T-cell (primary cell): ENCODE data around the gene NKX1-2. TPM values are rescaled to one million over a fixed set of nuclear protein-coding genes. Genes with fewer than 3 reads are reported as not detected.
A peak's percentile ranks its signal among the peaks of the same experiment; 100 is the strongest.

Experiments
- ATAC-seq, 4 experiments: fragments of 200-7000 bp in 3 of 4; fragments of 150-1000 bp in 1 of 4; cut with Tn5 transposase; replicated peaks in 1 of 4; 1 replicate in 3 of 4; 2 replicates in 1 of 4; pipeline ENCODE4 v1.10.0; 2021; ENCODE audit warnings: moderate library complexity in 3 of 4, mild to moderate bottlenecking in 2 of 4, moderate number of reproducible peaks in 1 of 4
- CTCF ChIA-PET, 2 donors: fragments of 300-600 bp; sonication (Branson Sonifier 250); formaldehyde crosslinking; loops; one replicate each; lab custom pipeline; 2022; ENCODE audit warnings: antibody characterized with exemption in 2 of 2; lab: Charles Lee
- POLR2A ChIA-PET, 2 donors: fragments of 300-600 bp; sonication (Branson Sonifier 250); formaldehyde crosslinking; loops; one replicate each; lab custom pipeline; 2022; ENCODE audit warnings: antibody characterized with exemption in 2 of 2; lab: Charles Lee
- DNase-seq, 35 experiments: peaks; one replicate each; pipeline versions ENCODE4 v3.0.0 to v3.0.0-alpha.2; 2013 to 2023
- H3K27ac ChIP-seq: one replicate; pipeline ENCODE4 v1.5.1; 2013; ENCODE audit warnings: low read length
- H3K27me3 ChIP-seq, 2 experiments: replicated peaks in 1 of 2; 1 replicate in 1 of 2; 2 replicates in 1 of 2; pipeline versions ENCODE4 v1.6.1 to v1.7.0; 2013; ENCODE audit warnings: low read length in 1 of 2, mixed read lengths in 1 of 2; ENCODE audit not compliant: control insufficient read depth in 2 of 2, insufficient read depth in 2 of 2; ENCODE audit errors: extremely low read depth in 1 of 2
- H3K36me3 ChIP-seq, 2 donors: 1 replicate in 1 of 2; 2 replicates in 1 of 2; pipeline versions ENCODE4 v1.6.1 to v1.7.0; 2013; ENCODE audit warnings: low read length in 1 of 2; ENCODE audit not compliant: control insufficient read depth in 2 of 2, insufficient read depth in 1 of 2; ENCODE audit errors: extremely low read depth in 1 of 2
- H3K4me1 ChIP-seq, 2 experiments: 1 replicate in 1 of 2; 2 replicates in 1 of 2; pipeline versions ENCODE4 v1.6.1 to v1.7.0; 2013; ENCODE audit warnings: low read length in 2 of 2, mixed read lengths in 1 of 2; ENCODE audit not compliant: insufficient read depth in 2 of 2, control insufficient read depth in 1 of 2; ENCODE audit errors: extremely low read depth in 1 of 2
- H3K4me3 ChIP-seq, 2 donors: 1 replicate in 1 of 2; 2 replicates in 1 of 2; pipeline versions ENCODE4 v1.5.1 to v1.7.0; 2013; ENCODE audit warnings: mild to moderate bottlenecking in 2 of 2, low read length in 1 of 2, moderate library complexity in 1 of 2; ENCODE audit not compliant: control insufficient read depth in 1 of 2; ENCODE audit errors: extremely low read depth in 1 of 2
- H3K9me3 ChIP-seq: 2 replicates; pipeline ENCODE4 v1.7.0; 2013
- H3K27ac Mint-ChIP-seq, 2 donors: one replicate each; pipeline ENCODE4 v1.8.0; 2020 to 2021; ENCODE audit warnings: mild to moderate bottlenecking in 2 of 2, mixed read lengths in 2 of 2
- H3K27me3 Mint-ChIP-seq, 2 donors: one replicate each; pipeline ENCODE4 v1.8.0; 2021 to 2022; ENCODE audit warnings: mixed read lengths in 2 of 2
- H3K36me3 Mint-ChIP-seq: one replicate; pipeline ENCODE4 v1.8.0; 2021; ENCODE audit warnings: mixed read lengths
- H3K4me1 Mint-ChIP-seq, 3 donors: one replicate each; pipeline ENCODE4 v1.8.0; 2020 to 2022; ENCODE audit warnings: mixed read lengths in 3 of 3, mild to moderate bottlenecking in 1 of 3
- H3K4me3 Mint-ChIP-seq, 3 donors: one replicate each; pipeline ENCODE4 v1.8.0; 2020 to 2022; ENCODE audit warnings: mild to moderate bottlenecking in 3 of 3, mixed read lengths in 3 of 3, moderate library complexity in 3 of 3
- H3K9me3 Mint-ChIP-seq, 3 donors: one replicate each; pipeline ENCODE4 v1.8.0; 2020 to 2022; ENCODE audit warnings: mixed read lengths in 3 of 3
- WGBS: methylation state at CpG from one replicate; pipeline ENCODE4 v1.1.5; 2013; ENCODE audit warnings: missing lambda C conversion rate; ENCODE audit not compliant: insufficient coverage; 5-methylcytosine and 5-hydroxymethylcytosine counted together
- total RNA-seq, 35 experiments: library from RNA in 6 of 35; stranded (reverse) in 6 of 35; fragments of 120-200 nt in 1 of 35; gene quantifications; one replicate each; pipeline versions ENCODE4 v1.2.1 to v1.2.4 and lab custom pipeline; 2013 to 2026

NKX1-2 gene
- total RNA-seq, 5 donors from 2014 or later (not counting 1 experiment from before 2014, with no cell fraction given) = 0.12 TPM; not detected in 4

DNA sequence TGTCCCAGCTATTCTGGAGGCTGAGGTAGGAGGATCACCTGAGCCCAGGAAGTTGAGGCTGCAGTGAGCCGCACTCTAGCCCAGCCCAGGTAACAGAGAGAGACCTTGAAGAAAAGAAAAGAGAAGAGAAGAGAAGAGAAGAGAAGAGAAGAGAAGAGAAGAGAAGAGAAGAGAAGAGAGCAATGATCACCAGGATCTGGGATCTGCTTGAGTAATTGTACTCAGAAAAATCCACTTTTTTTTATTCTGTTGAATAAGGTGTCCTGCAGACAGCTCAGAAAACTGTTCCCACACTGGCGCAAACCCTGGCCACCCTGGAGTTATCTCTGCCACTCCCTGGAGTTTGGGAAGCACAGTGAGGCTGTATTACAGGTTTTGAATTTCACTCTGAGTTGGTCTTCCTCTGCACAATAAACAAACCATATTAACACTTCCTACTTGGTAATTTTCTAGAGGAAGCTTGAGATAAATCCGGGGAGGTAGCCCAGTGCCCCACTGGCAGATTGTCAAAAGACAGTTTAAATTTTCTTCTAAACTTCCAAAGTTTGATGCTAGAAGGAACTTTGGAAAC, 21.5 kb downstream of the NKX1-2 start:
- no peaks in the 10 kb centered on the region for H3K9me3 Mint-ChIP-seq
- Histone ChIP-seq H3K4me1 (no peaks in the 10 kb centered on the region), H3K27ac (no peak overlapping the region), H3K4me3 (no peak overlapping the region), H3K9me3 (no peaks in the 10 kb centered on the region), H3K27me3 (peaks cover 0 to 22% of the 10 kb centered on the region in 2 experiments), H3K36me3 (no peaks in the 10 kb centered on the region)
- H3K4me1 Mint-ChIP-seq = no peaks in the 10 kb centered on the region
- peaks cover 13 to 23% of the 10 kb centered on the region in 2 donors for H3K27me3 Mint-ChIP-seq
- WGBS = 86% methylated on average over 1 of the region's 3 CpGs
- no peak for DNase-seq
- ChIA-PET CTCF (no interaction called here), POLR2A (interaction anchor here (0.5 to 0.6 kb wide), 4 partner anchors 8 to 434 kb away, joined by 4 to 9 read pairs (median 7); no protein-coding TSS in a partner anchor)
- H3K36me3 Mint-ChIP-seq = no peaks in the 10 kb centered on the region
- H3K27ac Mint-ChIP-seq = no peak overlapping the region
- ATAC-seq = no peak
- no peak overlapping the region for H3K4me3 Mint-ChIP-seq

DNA sequence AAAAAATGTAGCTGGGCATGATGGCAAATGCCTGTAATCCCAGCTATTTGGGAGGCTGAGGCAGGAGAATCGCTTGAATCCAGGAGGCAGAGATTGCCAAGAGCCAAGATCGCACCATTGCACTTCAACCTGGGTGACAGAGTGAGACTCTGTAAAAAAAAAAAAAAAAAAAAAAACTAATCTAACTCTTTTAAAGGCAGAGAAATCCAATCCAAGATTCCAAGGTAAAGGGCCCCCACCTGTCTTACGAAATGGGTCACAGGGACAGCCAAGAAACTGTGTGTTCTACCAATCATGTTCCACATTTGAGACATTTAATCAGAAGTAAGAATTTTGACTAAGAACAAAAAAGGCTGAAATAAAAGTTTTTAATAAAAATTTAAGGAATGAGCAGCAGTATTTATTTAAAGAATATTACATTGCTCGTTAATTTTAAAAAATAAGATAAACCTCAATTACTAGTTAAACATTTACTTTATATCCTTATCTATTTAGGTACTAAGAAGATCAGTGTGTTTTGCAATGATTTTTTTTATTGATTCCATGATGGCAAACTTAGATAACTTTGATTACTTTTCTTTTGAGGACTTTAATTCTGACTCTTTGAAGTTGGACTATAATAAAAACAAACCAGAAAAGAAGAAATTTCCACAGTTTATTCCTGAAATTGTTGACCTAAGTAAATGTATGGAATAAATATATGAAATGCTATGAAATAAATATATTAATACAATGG, 24.4 kb downstream of the NKX1-2 start:
- no peak for DNase-seq
- ChIA-PET POLR2A (no interaction called here), CTCF (no interaction called here)
- Histone ChIP-seq H3K4me3 (no peak overlapping the region), H3K27me3 (peaks cover 0 to 33% of the 10 kb centered on the region in 2 experiments), H3K27ac (no peak overlapping the region), H3K36me3 (no peaks in the 10 kb centered on the region), H3K9me3 (no peaks in the 10 kb centered on the region), H3K4me1 (no peaks in the 10 kb centered on the region)
- no peak for ATAC-seq
- Mint-ChIP-seq H3K27ac (no peak overlapping the region), H3K36me3 (no peaks in the 10 kb centered on the region), H3K9me3 (no peaks in the 10 kb centered on the region), H3K4me3 (no peak overlapping the region), H3K27me3 (peaks cover 13 to 21% of the 10 kb centered on the region in 2 donors), H3K4me1 (no peaks in the 10 kb centered on the region)
- WGBS = no CpG with 5 or more reads among the region's 4 CpGs

DNA sequence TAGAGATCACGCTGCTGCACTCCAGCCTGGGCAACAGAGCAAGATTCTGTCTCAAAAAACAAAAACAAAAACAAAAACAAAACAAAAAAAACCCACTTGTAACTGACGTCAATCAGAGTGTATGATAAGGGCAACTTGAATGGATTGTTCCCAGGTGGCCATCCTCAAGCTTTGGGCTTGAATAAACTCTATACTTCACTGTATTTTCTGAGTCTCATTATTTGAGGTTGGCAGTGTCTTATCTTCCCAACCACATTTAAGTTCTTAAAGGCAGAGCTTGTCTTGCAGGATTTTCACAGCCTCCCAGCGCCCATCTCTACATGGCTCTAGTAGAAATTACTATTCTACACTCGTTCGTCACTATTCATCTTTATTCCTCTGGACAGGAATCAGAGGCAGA, 26.0 kb downstream of the NKX1-2 start:
- Histone ChIP-seq H3K4me3 (no peak overlapping the region), H3K27me3 (peaks cover 0 to 33% of the 10 kb centered on the region in 2 experiments), H3K36me3 (no peaks in the 10 kb centered on the region), H3K4me1 (peaks cover 0 to 7% of the 10 kb centered on the region in 2 experiments), H3K9me3 (no peaks in the 10 kb centered on the region), H3K27ac (no peak overlapping the region)
- WGBS = no CpG with 5 or more reads among the region's 5 CpGs
- Mint-ChIP-seq H3K36me3 (no peaks in the 10 kb centered on the region), H3K4me1 (peaks cover 3 to 6% (median 3%) of the 10 kb centered on the region in 3 donors), H3K27ac (no peak overlapping the region), H3K9me3 (no peaks in the 10 kb centered on the region), H3K4me3 (no peak overlapping the region), H3K27me3 (peaks cover 8 to 23% of the 10 kb centered on the region in 2 donors)
- ChIA-PET CTCF (interaction anchor here in 1 of 2 donors (0.7 kb wide), 1 partner anchor 351 kb away, joined by 4 read pairs; no protein-coding TSS in a partner anchor), POLR2A (interaction anchor here in 1 of 2 donors (0.5 kb wide), 1 partner anchor 243 kb away, joined by 8 read pairs; no protein-coding TSS in a partner anchor)
- no peak for DNase-seq
- ATAC-seq = no peak

DNA sequence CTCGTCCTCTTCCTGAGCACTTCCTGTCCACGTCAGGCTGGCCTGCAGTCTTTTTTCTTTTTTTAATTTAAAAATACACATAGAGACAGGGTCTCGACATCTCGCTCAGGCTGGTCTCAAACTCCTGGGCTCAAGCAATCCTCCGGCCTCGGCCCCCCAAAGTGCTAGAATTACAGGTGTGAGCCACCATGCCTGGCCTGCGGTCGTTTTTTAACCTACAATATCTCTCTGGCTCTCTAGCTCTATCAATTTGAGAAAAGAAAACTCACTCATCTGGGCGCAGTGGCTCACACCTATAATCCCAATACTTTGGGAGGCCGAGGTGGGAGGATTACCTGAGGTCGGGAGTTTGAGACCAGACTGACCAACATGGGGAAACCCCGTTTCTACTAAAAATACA, 27.1 kb downstream of the NKX1-2 start:
- Histone ChIP-seq H3K27me3 (peaks cover 0 to 30% of the 10 kb centered on the region in 2 experiments), H3K27ac (no peak overlapping the region), H3K4me1 (peaks cover 3 to 12% of the 10 kb centered on the region in 2 experiments), H3K9me3 (no peaks in the 10 kb centered on the region), H3K36me3 (no peaks in the 10 kb centered on the region), H3K4me3 (no peak overlapping the region)
- Mint-ChIP-seq H3K4me3 (no peak overlapping the region), H3K27me3 (peaks cover 8 to 21% of the 10 kb centered on the region in 2 donors), H3K9me3 (no peaks in the 10 kb centered on the region), H3K36me3 (no peaks in the 10 kb centered on the region), H3K27ac (no peak overlapping the region), H3K4me1 (peaks cover 6 to 7% (median 6%) of the 10 kb centered on the region in 3 donors)
- POLR2A ChIA-PET = interaction anchor here in 1 of 2 donors (0.6 kb wide), 2 partner anchors 359 to 490 kb away, joined by 3 to 7 read pairs; no protein-coding TSS in a partner anchor
- ATAC-seq = no peak
- 66% methylated on average over 6 of the region's 12 CpGs for WGBS
- CTCF ChIA-PET = no interaction called here
- no peak for DNase-seq

DNA sequence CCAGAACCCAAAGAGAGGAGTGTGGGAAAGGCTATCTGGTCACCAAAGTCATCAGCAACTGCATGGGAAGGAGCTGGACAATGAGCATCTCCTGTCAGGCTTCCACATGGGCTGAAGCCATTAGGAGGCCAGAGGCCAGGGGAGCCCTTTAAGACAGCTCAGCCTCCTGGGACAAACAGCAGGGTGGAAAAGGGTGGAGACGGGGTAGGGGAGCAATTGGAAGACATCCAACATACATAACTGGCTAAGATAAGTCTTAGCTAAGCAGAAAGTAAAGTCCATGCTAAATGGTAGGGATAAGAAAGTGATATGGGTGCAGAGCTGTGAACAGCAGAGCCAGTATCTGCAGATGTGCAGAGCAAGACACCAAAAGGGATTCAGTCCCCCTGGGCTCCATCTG, 29.6 kb downstream of the NKX1-2 start:
- ATAC-seq = no peak
- Mint-ChIP-seq H3K4me3 (peak overlapping the region in 1 of 3 donors; percentile 76), H3K9me3 (no peaks in the 10 kb centered on the region), H3K27me3 (peaks cover 8 to 13% of the 10 kb centered on the region in 2 donors), H3K36me3 (no peaks in the 10 kb centered on the region), H3K27ac (no peak overlapping the region), H3K4me1 (peaks cover 22 to 27% (median 24%) of the 10 kb centered on the region in 3 donors)
- Histone ChIP-seq H3K27ac (no peak overlapping the region), H3K27me3 (peaks cover 0 to 21% of the 10 kb centered on the region in 2 experiments), H3K4me3 (no peak overlapping the region), H3K36me3 (no peaks in the 10 kb centered on the region), H3K9me3 (no peaks in the 10 kb centered on the region), H3K4me1 (peaks cover 5 to 14% of the 10 kb centered on the region in 2 experiments)
- POLR2A ChIA-PET = interaction anchor here in 1 of 2 donors (0.7 kb wide), 1 partner anchor 8 kb away, joined by 4 read pairs; no protein-coding TSS in a partner anchor
- no CpG with 5 or more reads among the region's 1 CpG for WGBS
- no peak for DNase-seq
- CTCF ChIA-PET = interaction anchor here in 1 of 2 donors (1.0 kb wide), 1 partner anchor 42 kb away, joined by 3 read pairs; the partner anchor contains the start of gene LHPP

DNA sequence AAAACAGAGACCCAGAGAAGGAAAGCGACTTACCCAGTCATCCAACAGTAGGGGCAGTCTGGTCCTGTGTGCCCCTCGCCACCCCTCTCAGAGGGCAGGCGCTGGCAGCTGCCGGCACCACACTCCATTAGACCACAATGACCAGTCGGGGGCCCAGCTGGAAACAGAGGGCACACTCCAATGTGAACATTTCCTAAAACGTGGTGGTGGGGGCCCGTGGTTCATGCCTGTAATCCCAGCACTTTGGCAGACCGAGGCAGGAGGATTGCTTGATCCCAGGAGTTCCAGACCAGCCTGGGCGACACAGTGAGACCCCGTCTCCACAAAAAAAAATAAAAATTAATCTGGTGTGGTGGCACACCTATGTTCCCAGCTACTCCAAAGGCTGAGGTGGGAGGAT, 30.2 kb downstream of the NKX1-2 start:
- Histone ChIP-seq H3K36me3 (no peaks in the 10 kb centered on the region), H3K27me3 (peaks cover 0 to 21% of the 10 kb centered on the region in 2 experiments), H3K4me3 (peak overlapping the region in 1 of 2 donors; percentile 55), H3K27ac (no peak overlapping the region), H3K9me3 (no peaks in the 10 kb centered on the region), H3K4me1 (peaks cover 5 to 14% of the 10 kb centered on the region in 2 experiments)
- no peak for DNase-seq
- Mint-ChIP-seq H3K27me3 (peaks cover 8 to 13% of the 10 kb centered on the region in 2 donors), H3K27ac (peak overlapping the region in 1 of 2 donors; percentile 43), H3K4me3 (peak overlapping the region; percentile 76 to 82 (median 77)), H3K9me3 (no peaks in the 10 kb centered on the region), H3K4me1 (peaks cover 24 to 31% (median 25%) of the 10 kb centered on the region in 3 donors), H3K36me3 (no peaks in the 10 kb centered on the region)
- ATAC-seq = no peak
- WGBS = 100% methylated on average over 2 of the region's 10 CpGs
- ChIA-PET CTCF (interaction anchor here in 1 of 2 donors (1.0 to 1.4 kb wide), 2 partner anchors 42 kb away, joined by 3 to 4 read pairs; partner anchors contain the start of gene LHPP), POLR2A (interaction anchor here in 1 of 2 donors (1.2 kb wide), 1 partner anchor 42 kb away, joined by 4 read pairs; the partner anchor contains the start of gene LHPP)
